HG02678 (cell line): ENCODE measurements around the gene GMDS.

ENCODE experiments used
- ATAC-seq: cut with Tn5 transposase; IDR thresholded peaks from one replicate; pipeline ENCODE4 v1.9.1; 2021; ENCODE audit warnings: mild to moderate bottlenecking, moderate library complexity; ENCODE audit not compliant: unreplicated experiment

Gene GMDS

DNA sequence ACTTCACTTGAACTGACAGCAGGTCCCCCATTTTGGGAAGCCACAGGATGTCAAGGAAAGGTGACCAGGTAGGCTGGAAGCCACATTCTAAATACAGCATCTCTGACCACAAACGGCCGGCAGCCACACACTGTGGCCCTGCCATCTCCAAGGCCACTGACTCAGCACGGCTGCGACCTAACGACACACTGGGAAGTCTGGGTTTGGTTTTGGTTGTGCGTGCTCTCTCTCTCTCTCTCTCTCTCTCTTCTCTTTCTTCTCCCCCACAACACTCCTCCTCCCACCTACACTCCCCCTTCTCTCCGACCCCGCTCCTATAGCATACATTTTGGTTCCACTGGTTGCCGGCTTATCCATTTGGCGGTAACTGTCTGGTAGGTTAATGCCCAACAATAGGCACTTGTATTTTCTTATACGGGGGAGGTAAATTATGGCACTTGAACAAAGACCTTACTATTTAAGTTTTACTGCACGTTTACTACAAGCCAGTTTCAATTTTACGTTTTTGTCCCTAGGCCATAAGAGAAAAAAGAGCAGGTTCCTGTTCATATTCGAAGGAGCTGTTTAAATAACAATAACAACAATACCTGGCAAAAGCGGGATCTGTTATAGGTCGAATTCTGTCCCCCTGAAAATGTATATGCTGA is 103.6 kb downstream of the GMDS start:
- no peak for ATAC-seq

DNA sequence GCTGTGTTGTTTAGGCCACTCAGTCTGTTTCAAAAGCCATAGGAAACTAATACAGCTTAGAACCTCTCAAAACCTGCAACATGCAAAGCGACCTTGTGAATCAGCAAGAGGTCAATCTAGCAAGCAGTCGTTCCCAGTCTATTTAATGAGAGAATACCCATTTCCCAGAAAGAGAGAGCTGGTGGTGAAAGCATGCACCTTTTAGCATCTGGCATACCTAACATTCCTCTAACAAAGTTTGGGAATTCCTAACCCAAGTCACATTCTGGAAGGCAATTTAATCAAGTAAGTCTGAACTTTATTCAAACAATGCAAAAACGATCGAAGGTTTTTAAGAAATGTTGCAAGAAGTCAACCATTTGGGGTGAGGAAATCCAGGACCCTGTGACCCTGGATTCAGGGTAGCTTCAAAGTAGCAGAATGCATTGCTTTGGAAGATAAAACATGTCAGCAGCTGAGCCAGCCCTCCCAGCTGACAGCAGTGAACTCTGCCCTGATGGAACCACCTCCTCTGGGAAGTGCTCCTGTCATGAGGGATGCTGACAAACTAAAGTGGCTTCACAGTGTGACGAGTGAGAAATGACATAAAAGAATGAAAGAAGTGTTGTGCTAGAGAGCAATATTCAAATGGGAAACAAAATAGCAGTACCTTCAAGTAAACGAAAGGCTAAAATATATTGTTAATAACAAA is 104.8 kb downstream of the GMDS start:
- ATAC-seq: no peak

DNA sequence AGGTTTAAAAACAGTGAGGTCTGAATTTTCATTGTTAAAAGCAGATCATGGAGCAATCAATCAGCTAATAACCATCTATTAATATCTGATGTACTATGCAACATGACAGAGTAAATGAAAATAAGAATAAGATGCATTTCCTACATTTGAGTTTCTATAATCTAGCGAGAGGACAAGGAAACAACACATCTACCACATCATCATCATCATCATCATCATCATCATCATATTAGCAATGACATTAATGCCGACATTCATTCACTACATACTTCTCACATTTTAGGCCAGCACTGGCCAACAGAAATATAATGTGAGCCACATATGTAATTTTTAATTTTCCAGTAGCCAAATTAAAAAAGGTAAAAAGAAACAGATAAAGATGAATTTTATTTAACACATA is 110.0 kb downstream of the GMDS start:
- ATAC-seq: no peak

DNA sequence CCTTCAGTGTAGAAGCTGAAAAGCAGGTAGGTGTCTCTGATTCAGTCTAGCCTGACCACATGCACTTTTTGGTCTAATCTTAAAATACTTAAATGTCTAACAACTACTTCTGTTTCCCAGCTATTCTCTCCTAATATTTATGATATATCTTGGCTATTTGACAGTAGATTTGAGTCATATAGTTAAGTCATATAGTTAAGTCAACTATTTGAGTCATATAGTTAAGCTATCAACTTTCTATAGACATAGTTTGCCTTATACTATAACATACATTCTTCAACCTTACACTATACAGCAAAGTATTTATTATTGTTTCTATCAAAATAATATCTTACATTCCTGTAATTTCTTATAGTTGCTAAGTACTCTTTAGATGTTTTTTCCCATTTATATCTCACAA is 110.9 kb downstream of the GMDS start:
- ATAC-seq: no peak

DNA sequence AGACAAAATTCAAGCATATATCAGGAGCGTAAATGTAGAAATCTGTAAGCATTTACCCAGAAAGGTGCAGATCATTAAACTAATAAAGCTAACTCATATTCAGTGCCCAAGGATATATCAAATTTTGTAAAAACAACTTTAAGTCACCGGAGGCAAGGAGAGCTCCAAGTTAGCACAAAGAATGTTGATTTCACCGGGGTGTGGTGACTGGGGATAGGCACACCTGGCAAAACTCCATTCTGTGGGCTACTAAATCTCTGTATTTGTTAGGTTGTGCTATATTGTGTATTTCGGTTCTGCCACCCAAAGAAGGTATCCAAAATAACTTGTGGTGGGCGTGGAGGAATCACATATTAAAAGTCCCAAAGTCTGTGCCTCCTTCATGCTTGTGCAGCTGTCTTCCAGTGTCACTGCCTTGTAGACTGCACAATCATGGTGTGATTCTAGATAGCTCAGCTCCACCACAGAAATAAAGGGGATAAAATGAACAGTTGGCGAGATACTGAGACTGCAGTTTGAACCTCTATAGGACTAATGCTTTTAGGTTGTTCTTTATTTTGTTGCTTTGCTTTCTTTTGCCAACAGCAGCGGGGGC is 111.6 kb downstream of the GMDS start:
- ATAC-seq: no peak

DNA sequence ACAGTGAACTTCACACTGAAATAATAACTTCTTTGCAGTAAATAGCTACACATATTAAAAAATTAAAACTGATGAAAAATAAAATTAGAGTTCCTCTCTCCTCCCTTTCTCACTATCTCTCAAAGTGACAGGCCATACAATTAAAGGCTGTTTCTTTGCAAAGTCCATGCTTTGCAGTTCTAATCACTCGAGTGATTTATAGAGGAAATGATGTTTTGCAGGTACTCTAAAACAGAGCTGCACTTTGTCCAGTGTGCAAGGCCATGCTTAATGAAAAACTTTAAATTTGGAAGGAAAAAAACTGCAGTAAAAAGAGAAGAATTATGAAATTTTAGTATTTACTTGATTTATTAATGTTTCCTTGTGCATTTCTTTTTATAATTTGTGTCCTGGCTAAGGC is 112.5 kb downstream of the GMDS start:
- ATAC-seq: no peak

DNA sequence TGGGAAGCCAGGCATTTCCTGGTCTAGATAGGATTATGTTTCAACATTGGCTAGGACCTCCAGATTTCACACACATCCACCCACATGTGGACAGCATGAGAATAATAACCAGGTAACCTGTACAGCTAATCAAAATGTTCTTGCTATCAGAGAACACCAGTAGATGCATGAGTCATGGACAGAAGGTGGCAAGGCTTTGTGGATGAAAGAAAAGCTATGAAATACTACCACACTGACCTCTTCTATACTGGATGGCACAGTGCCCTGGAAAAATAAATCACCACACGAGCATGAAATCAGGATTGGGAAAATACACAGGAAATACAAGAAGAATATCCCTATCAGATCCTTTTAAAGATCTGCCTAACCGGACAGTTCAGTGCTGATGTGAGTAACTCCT is 113.0 kb downstream of the GMDS start:
- ATAC-seq: no peak

DNA sequence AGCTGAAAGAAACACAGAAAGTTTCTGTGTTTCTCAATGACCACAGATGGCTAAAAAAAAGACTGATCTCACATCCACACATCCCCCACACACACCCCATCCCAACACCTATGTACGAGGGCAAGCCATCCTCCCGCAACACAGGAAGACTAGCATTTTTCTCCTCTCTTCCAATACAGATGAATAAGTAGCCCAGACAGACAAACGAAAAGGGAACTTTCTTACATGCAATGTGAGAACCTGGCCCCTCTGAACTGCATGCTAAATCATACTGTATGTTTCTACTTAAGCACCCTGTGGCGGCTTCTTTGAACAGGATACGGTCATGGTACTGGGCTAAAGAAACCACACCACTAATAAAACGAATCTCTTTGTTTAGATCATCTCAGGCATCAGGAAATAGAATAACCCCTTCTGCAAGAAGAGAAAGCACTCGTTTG is 116.2 kb downstream of the GMDS start:
- ATAC-seq: peak; percentile 53

DNA sequence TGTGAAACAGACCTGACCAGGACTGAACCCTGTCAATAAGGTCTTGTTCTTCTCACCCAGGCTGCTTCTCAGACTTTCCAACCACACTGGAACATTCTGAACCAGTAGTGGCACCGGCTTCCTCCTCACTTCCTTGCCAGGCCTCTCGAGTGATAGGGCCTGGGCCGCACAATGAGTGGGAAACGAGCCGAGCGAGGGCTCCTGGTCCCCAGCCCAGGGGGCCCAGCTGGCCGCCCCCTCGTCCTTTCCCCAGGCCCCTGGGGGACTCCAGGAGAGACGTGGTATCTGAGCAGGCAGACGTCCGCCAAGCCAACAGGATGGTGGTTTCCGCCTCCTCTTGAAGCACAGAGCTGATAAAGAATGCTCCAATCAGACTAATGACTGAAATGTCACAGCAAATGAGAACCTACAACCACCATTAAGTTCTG is 117.9 kb downstream of the GMDS start:
- peak; percentile 57 for ATAC-seq

DNA sequence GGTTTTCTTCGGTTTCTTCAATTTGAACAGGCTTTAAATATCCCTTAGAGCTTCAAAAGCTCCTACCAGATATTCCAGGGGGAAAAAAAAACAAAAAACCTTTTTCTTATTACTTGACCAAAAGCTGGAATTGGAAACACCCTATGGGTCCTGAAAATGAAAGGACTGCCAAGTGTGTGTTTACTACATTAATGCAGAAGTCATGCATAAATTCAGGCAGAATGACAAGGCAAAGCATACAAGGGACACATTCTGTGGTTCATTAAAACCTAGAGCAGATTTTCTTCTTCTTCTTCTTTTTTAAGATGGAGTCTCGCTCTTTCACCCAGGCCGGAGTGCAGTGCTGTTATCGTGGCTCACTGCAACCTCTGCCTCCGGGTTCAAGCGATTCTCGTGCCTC is 119.1 kb downstream of the GMDS start:
- no peak for ATAC-seq

DNA sequence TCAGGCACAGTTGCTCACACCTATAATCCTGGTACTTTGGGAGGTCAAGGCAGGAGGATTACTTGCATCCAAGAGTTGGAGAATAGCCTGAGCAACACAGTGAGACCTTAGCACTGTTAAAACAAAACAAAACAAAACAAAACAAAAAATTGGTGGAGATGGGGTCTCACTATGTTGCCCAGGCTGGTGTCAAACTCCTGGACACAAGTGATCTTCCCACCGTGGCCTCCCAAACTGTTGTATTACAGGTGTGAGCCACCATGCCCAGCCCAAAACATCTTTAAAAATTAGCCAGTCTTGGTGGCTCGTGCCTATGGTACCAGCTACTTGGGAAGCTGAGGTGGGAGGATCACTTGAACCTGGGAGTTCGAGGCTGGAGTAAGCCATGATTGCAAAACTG is 120.2 kb downstream of the GMDS start:
- no peak for ATAC-seq

DNA sequence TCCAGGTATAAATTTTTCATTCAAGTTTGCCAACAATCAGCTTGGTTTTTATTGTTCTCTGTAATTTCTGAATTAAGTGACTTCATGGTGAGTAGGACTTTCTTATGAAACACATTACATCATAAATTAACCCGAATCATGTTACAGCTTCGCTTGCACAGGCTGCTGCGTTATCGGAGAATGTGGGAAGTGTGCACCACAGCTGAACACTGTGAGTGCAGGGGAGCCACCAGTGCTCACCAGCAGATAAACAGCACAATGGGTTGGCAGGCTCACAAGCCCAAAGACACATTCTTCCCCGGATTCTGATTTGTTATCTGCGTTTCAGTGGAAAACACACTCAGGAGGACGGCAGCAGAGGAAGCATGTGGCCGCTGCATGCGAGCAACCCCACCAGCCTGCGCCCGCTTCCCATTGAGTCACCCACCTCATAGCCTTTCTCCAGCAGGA is 121.1 kb downstream of the GMDS start:
- ATAC-seq: no peak

DNA sequence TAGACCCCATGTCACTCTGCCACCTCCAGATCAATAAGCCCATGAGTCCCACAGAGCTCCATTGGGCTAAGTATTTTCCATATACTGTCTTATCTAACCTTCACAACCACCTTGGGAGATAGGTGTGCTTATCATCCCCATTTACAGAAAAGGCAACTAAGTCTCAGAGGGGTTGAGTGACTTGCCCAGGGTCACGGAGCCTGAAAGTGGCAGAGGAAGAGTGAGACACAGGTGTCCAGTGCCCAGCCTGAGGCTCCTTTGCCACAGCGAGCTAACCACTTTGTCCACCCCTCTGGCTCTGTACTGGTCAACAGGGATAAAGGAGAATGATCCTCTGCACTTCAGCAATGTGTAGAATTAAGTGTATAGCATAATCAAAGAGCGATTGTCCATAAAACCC is 124.5 kb downstream of the GMDS start:
- no peak for ATAC-seq

DNA sequence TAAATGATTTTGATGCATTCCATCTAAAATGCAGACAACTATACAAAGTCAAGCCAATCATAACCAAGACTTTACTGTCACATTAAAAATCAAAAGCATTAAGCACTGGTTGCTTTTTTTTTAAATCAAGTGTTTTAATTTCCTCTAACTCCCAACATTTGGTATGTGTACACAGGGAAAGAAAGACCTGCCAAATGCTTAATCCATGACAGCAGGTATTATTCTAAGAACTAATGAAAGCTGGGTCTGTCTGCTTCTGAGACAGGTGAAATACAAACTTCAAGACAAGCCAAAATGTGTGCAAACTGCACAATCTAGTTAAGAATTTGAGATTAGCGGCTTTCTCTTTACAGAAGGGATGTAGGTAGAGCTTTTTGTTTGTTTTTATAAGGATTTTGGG is 126.1 kb downstream of the GMDS start:
- no peak for ATAC-seq

DNA sequence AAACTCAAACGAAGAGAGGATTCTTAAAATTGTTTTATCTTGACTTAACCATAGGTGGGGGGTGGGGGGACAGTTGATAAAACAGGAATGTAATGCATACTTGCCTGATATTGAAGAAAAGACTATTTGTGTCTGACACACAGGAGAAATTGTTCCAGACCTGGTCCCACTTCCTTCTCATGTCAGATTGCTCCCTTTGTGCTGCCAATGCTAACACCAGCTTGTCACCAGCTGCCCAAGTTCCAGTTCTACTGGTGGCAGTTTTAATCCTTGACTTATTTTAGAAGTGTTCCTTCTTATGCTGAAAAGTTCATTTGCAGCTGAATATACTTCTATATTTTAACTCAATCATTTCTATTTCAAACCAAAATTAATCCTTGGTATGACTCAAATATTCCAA is 127.3 kb downstream of the GMDS start:
- ATAC-seq: no peak

DNA sequence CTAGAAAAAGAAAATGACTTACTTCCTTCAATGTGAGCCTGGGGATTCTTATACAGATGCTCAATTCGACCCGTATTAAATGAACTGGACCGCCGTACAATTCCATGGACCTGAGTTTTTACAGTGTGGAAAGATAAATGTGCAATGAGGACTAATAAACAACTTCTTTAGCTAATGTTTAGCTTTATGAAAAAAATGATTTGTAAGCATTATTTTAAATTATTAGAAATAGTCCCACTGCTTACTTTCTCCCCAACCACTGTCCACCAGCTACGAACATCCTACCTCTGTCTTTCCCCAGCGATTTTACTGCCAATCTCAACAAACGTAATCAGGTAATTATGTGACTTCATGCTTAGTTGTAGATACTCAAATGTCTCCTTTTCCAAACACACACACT is 128.0 kb downstream of the GMDS start:
- no peak for ATAC-seq

DNA sequence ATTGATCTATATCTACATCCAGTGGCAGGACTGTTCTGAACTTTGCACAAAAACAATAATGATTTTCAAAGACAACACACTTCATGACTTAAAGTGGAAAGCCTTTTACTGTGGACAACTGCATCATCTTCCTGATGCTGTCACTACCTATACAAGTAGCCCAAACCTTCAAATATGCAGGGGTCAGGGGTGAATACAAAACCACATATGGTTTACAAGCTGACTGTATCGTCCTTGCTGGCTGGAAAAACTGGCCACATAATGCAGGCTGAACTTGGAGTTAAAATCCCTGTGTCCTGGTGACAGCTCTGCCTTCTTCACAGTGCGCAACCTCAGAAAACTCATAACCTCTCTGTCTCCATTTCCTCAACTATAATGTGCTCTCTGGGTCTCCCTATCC is 128.9 kb downstream of the GMDS start:
- ATAC-seq: no peak

DNA sequence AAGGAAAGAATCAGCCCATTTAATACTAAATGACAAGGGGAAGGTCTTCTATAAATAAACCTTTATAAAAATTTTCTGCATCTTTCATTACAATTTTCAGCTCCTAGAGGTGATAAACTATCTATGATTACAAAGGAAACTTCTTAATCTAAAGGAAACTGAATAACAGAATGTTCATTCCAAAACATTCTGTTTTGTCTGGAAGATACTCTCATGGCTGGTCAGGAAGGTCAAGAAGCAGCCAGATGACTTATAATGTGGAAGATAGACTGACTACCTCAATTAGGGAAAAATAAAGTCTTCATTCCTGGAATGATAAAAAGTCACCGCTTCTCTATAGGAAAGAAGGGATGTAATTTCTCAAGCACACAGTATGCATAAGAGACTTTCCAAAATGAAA is 131.3 kb downstream of the GMDS start:
- ATAC-seq: no peak

DNA sequence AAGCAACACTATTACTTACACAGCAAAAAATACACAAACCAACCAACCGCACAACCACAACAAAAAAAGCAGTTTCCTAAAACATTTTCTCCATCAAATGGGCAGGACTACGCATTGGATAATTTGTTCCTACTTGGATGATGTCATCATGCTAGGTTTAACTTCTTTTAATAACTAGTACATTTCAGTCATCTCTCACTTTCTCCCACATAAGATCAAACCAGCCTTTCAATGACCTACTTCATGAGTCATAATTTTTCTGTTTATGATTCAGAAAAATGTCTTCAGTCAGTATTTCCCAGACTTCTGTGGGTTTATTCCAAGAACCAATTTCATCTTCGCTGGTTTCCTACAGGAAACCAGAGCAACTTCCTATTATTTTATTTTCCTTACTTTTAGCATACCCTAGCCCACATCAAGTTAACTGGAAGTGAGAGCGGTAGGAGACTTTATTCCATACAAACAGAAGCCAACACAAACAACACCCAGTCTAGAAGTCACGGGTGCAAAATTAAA is 134.2 kb downstream of the GMDS start:
- ATAC-seq: no peak

DNA sequence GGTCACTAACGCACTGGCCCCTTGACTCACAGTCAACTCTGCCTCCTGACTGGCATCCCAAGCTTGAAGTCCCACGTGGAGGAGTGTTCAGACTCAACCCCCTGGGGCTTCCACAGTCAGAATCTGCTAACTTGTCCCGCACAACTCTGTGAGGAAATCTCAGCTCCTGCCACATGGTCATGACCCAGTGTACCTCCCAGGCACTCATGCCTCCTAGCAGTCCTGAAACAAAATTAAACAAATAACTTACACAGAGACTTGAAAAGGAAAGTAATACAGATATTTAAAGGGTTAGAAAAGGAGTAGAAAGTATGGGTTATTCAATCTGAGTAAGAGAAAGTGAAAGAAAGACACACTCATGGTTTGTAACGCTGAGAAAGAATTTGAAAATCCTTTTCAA is 134.9 kb downstream of the GMDS start:
- peak; percentile 77 for ATAC-seq

DNA sequence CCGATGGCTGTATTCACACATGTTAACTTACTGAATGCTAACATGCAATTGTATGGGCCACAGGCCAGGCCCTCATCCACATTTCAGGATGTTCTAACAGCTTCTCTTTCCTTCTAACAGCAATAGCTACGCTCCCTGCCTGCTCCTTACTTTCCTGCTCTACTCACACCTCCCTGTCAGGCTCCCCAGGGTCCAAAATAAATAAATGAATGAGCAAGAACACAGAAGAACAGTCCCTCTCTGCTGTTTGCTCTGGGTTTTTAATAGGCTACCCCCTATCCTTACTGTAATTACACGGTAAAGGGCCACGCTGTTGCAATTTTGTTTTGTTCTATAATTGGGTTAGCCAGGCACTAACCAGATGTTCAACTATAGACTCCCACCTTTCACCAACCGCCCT is 135.6 kb downstream of the GMDS start:
- ATAC-seq: no peak

DNA sequence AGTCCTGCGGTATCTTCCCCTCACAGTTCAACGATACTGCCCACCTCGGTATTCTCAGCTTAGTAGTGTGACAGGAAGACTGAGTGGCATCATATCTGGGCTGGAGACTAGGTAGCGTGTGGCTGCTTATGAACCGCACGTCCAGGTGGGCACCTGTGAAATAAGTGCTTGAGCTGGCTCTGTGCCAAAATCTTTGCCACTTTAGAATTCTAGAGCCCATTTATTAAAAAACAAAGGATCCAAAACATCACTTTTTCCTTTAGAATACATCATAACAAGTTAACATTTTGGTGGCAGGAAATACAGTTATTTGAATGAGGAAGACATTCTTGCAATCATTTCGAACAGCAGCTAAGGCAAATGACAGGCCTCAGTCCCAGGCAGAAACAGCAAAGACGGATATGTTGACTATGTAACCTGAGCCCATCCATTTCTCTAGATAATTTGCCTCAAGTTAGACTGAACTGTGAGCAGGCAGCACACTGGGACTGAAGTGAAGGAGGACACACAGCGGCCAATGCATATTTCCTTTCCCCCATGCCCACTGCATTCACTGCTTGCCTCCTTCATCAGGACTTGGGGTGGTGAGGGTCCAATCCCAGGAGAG is 136.6 kb downstream of the GMDS start:
- no peak for ATAC-seq
